ENCODE results near the gene FBN3.

Gene FBN3

GRCh38 chr19:8148410-8149260, 757 bp downstream of the FBN3 start:
- Histone ChIP-seq H3K9me3 (replicated peaks in 1 of 2; ENCODE audit: control insufficient read depth in 2 of 2, insufficient read depth in 1 of 2, low read depth in 1 of 2, low read length in 2 of 2) (peaks cover 0 to 1% of the 10 kb centered on the region in 2 donors), H2BK12ac (ENCODE audit: low read length) (peak overlapping the region; percentile 67), H3K14ac (ENCODE audit: low read length) (peak overlapping the region; percentile 56), H3K9ac (ENCODE audit: low read depth, low read length, poor library complexity) (peak overlapping the region; percentile 91), H3K4me3 (ENCODE audit: low read length in 2 of 2) (peak overlapping the region; percentile 57 to 87), H3K79me1 (ENCODE audit: low read depth, low read length) (peaks cover 9% of the 10 kb centered on the region), H4K91ac (ENCODE audit: low read depth, low read length, poor library complexity) (no peak overlapping the region), H4K8ac (ENCODE audit: low read depth, low read length) (no peak overlapping the region), H2AFZ (ENCODE audit: low read length) (peak overlapping the region; percentile 94), H3K4ac (ENCODE audit: low read length) (peak overlapping the region; percentile 98), H3K4me2 (ENCODE audit: insufficient read depth, low read length, poor library complexity, severe bottlenecking) (peak overlapping the region; percentile 60), H2BK15ac (ENCODE audit: low read length) (peak overlapping the region; percentile 71), H3K27me3 (ENCODE audit: control insufficient read depth in 3 of 3, insufficient read depth in 3 of 3, low read depth in 1 of 3, low read length in 3 of 3) (peaks cover 0 to 16% (median 0%) of the 10 kb centered on the region in 3 experiments), H2BK120ac (ENCODE audit: low read depth, low read length) (peak overlapping the region; percentile 96), H3K18ac (ENCODE audit: low read length) (peak overlapping the region; percentile 96), H3K27ac (replicated peaks; ENCODE audit: low read length) (peak overlapping the region; percentile 93), H3K4me1 (ENCODE audit: control insufficient read depth in 2 of 2, insufficient read depth in 1 of 2, low read depth in 1 of 2, low read length in 2 of 2) (peaks cover 9 to 13% of the 10 kb centered on the region in 2 donors), H3K23ac (ENCODE audit: low read depth, low read length, poor library complexity) (peak overlapping the region; percentile 73), H2AK5ac (ENCODE audit: low read depth, low read length) (peak overlapping the region; percentile 40), H2BK5ac (ENCODE audit: low read length) (peak overlapping the region; percentile 90), H3K36me3 (replicated peaks in 1 of 2; ENCODE audit: control insufficient read depth in 2 of 2, insufficient read depth in 2 of 2, low read length in 2 of 2) (no peaks in the 10 kb centered on the region)
- DNase-seq (ENCODE audit: low spot score), result peak; percentile 65
- WGBS, 2 donors (ENCODE audit: extremely low coverage in 2 of 2, insufficient read length in 2 of 2, insufficient replicate concordance in 1 of 2), result no CpG with 5 or more reads among the region's 50 CpGs

GRCh38 chr19:8148088-8148409, 1.3 kb downstream of the FBN3 start:
- H2AFZ ChIP-seq (ENCODE audit: low read length), result peak overlapping the region; percentile 94
- H3K14ac ChIP-seq (ENCODE audit: low read length), result no peak overlapping the region
- H2BK15ac ChIP-seq (ENCODE audit: low read length), result peak overlapping the region; percentile 71
- peaks cover 9 to 15% of the 10 kb centered on the region in 2 donors for H3K4me1 ChIP-seq (ENCODE audit: control insufficient read depth in 2 of 2, insufficient read depth in 1 of 2, low read depth in 1 of 2, low read length in 2 of 2)
- no peak overlapping the region for H4K8ac ChIP-seq (ENCODE audit: low read depth, low read length)
- peak overlapping the region; percentile 96 for H2BK120ac ChIP-seq (ENCODE audit: low read depth, low read length)
- peak overlapping the region; percentile 17 for H3K23ac ChIP-seq (ENCODE audit: low read depth, low read length, poor library complexity)
- H3K36me3 ChIP-seq (replicated peaks in 1 of 2; ENCODE audit: control insufficient read depth in 2 of 2, insufficient read depth in 2 of 2, low read length in 2 of 2), result no peaks in the 10 kb centered on the region
- peak overlapping the region; percentile 67 for H2BK12ac ChIP-seq (ENCODE audit: low read length)
- WGBS, 2 donors (ENCODE audit: extremely low coverage in 2 of 2, insufficient read length in 2 of 2, insufficient replicate concordance in 1 of 2), result no CpG with 5 or more reads among the region's 6 CpGs
- peaks cover 0 to 16% (median 0%) of the 10 kb centered on the region in 3 experiments for H3K27me3 ChIP-seq (ENCODE audit: control insufficient read depth in 3 of 3, insufficient read depth in 3 of 3, low read depth in 1 of 3, low read length in 3 of 3)
- peak overlapping the region; percentile 56 for H2BK5ac ChIP-seq (ENCODE audit: low read length)
- DNase-seq (ENCODE audit: low spot score), result no peak
- H3K4me2 ChIP-seq (ENCODE audit: insufficient read depth, low read length, poor library complexity, severe bottlenecking), result peak overlapping the region; percentile 60
- peak overlapping the region; percentile 7 to 57 for H3K4me3 ChIP-seq (ENCODE audit: low read length in 2 of 2)
- H4K91ac ChIP-seq (ENCODE audit: low read depth, low read length, poor library complexity), result peak overlapping the region; percentile 11
- no peak overlapping the region for H3K4ac ChIP-seq (ENCODE audit: low read length)
- peak overlapping the region; percentile 40 for H2AK5ac ChIP-seq (ENCODE audit: low read depth, low read length)
- peak overlapping the region; percentile 93 for H3K27ac ChIP-seq (replicated peaks; ENCODE audit: low read length)
- H3K9ac ChIP-seq (ENCODE audit: low read depth, low read length, poor library complexity), result no peak overlapping the region
- H3K18ac ChIP-seq (ENCODE audit: low read length), result peak overlapping the region; percentile 96
- H3K9me3 ChIP-seq (replicated peaks in 1 of 2; ENCODE audit: control insufficient read depth in 2 of 2, insufficient read depth in 1 of 2, low read depth in 1 of 2, low read length in 2 of 2), result no peaks in the 10 kb centered on the region
- H3K79me1 ChIP-seq (ENCODE audit: low read depth, low read length), result peaks cover 9% of the 10 kb centered on the region

- Histone ChIP-seq H4K91ac (ENCODE audit: low read depth, low read length, poor library complexity) (no peak overlapping the region), H3K14ac (ENCODE audit: low read length) (no peak overlapping the region), H3K27ac (replicated peaks; ENCODE audit: low read length) (no peak overlapping the region), H3K4ac (ENCODE audit: low read length) (no peak overlapping the region), H3K18ac (ENCODE audit: low read length) (peak overlapping the region; percentile 77), H4K8ac (ENCODE audit: low read depth, low read length) (no peak overlapping the region), H3K4me1 (ENCODE audit: control insufficient read depth in 2 of 2, insufficient read depth in 1 of 2, low read depth in 1 of 2, low read length in 2 of 2) (peaks cover 9 to 18% of the 10 kb centered on the region in 2 donors), H3K36me3 (replicated peaks in 1 of 2; ENCODE audit: control insufficient read depth in 2 of 2, insufficient read depth in 2 of 2, low read length in 2 of 2) (no peaks in the 10 kb centered on the region), H3K4me2 (ENCODE audit: insufficient read depth, low read length, poor library complexity, severe bottlenecking) (no peak overlapping the region), H3K9me3 (replicated peaks in 1 of 2; ENCODE audit: control insufficient read depth in 2 of 2, insufficient read depth in 1 of 2, low read depth in 1 of 2, low read length in 2 of 2) (no peaks in the 10 kb centered on the region), H2AK5ac (ENCODE audit: low read depth, low read length) (peak overlapping the region; percentile 40), H2BK120ac (ENCODE audit: low read depth, low read length) (no peak overlapping the region), H3K4me3 (ENCODE audit: low read length in 2 of 2) (peak overlapping the region in 1 of 2 donors; percentile 7), H2BK15ac (ENCODE audit: low read length) (peak overlapping the region; percentile 1), H2BK5ac (ENCODE audit: low read length) (peak overlapping the region; percentile 56), H2AFZ (ENCODE audit: low read length) (no peak overlapping the region), H3K79me1 (ENCODE audit: low read depth, low read length) (peaks cover 9% of the 10 kb centered on the region), H2BK12ac (ENCODE audit: low read length) (no peak overlapping the region), H3K23ac (ENCODE audit: low read depth, low read length, poor library complexity) (no peak overlapping the region), H3K9ac (ENCODE audit: low read depth, low read length, poor library complexity) (no peak overlapping the region), H3K27me3 (ENCODE audit: control insufficient read depth in 3 of 3, insufficient read depth in 3 of 3, low read depth in 1 of 3, low read length in 3 of 3) (peaks cover 0 to 16% (median 0%) of the 10 kb centered on the region in 3 experiments)
- no peak for DNase-seq (ENCODE audit: low spot score)
- WGBS, 2 donors (ENCODE audit: extremely low coverage in 2 of 2, insufficient read length in 2 of 2, insufficient replicate concordance in 1 of 2), result no CpG with 5 or more reads among the region's 7 CpGs
These were observed 1.8 kb downstream of the FBN3 start for GRCh38 chr19:8147582-8147978.

GRCh38 chr19:8146877-8147581, 2.4 kb downstream of the FBN3 start:
- no peaks in the 10 kb centered on the region for H3K36me3 ChIP-seq (replicated peaks in 1 of 2; ENCODE audit: control insufficient read depth in 2 of 2, insufficient read depth in 2 of 2, low read length in 2 of 2)
- H4K8ac ChIP-seq (ENCODE audit: low read depth, low read length), result no peak overlapping the region
- H2BK15ac ChIP-seq (ENCODE audit: low read length), result peak overlapping the region; percentile 62
- H3K4me1 ChIP-seq (ENCODE audit: control insufficient read depth in 2 of 2, insufficient read depth in 1 of 2, low read depth in 1 of 2, low read length in 2 of 2), result peaks cover 13 to 19% of the 10 kb centered on the region in 2 donors
- no peaks in the 10 kb centered on the region for H3K9me3 ChIP-seq (replicated peaks in 1 of 2; ENCODE audit: control insufficient read depth in 2 of 2, insufficient read depth in 1 of 2, low read depth in 1 of 2, low read length in 2 of 2)
- no peak overlapping the region for H3K4me3 ChIP-seq (ENCODE audit: low read length in 2 of 2)
- peak overlapping the region; percentile 40 for H2AK5ac ChIP-seq (ENCODE audit: low read depth, low read length)
- no peak overlapping the region for H3K23ac ChIP-seq (ENCODE audit: low read depth, low read length, poor library complexity)
- peak overlapping the region; percentile 63 for H2BK12ac ChIP-seq (ENCODE audit: low read length)
- peaks cover 0 to 16% (median 0%) of the 10 kb centered on the region in 3 experiments for H3K27me3 ChIP-seq (ENCODE audit: control insufficient read depth in 3 of 3, insufficient read depth in 3 of 3, low read depth in 1 of 3, low read length in 3 of 3)
- peaks cover 9% of the 10 kb centered on the region for H3K79me1 ChIP-seq (ENCODE audit: low read depth, low read length)
- H2BK120ac ChIP-seq (ENCODE audit: low read depth, low read length), result no peak overlapping the region
- H2AFZ ChIP-seq (ENCODE audit: low read length), result no peak overlapping the region
- no CpG with 5 or more reads among the region's 27 CpGs for WGBS, 2 donors (ENCODE audit: extremely low coverage in 2 of 2, insufficient read length in 2 of 2, insufficient replicate concordance in 1 of 2)
- no peak overlapping the region for H3K4ac ChIP-seq (ENCODE audit: low read length)
- H3K4me2 ChIP-seq (ENCODE audit: insufficient read depth, low read length, poor library complexity, severe bottlenecking), result no peak overlapping the region
- no peak for DNase-seq (ENCODE audit: low spot score)
- peak overlapping the region; percentile 56 for H2BK5ac ChIP-seq (ENCODE audit: low read length)
- no peak overlapping the region for H3K27ac ChIP-seq (replicated peaks; ENCODE audit: low read length)
- no peak overlapping the region for H4K91ac ChIP-seq (ENCODE audit: low read depth, low read length, poor library complexity)
- peak overlapping the region; percentile 63 for H3K9ac ChIP-seq (ENCODE audit: low read depth, low read length, poor library complexity)
- H3K18ac ChIP-seq (ENCODE audit: low read length), result peak overlapping the region; percentile 77
- no peak overlapping the region for H3K14ac ChIP-seq (ENCODE audit: low read length)

Data from neuronal stem cell (in vitro differentiated cells).